H9 (cell line): ENCODE results near the gene PLPP1. TPM values are rescaled to one million over a fixed set of nuclear protein-coding genes. Genes with fewer than 3 reads are reported as not detected.

ENCODE experiments used
- DNase-seq: peaks from one replicate; pipeline ENCODE4 v3.0.0-alpha.2; 2017
- H2AFZ ChIP-seq: one replicate; pipeline ENCODE4 v1.6.1; 2013; ENCODE audit warnings: mild to moderate bottlenecking, low read length, control low read depth, moderate library complexity
- H2AK5ac ChIP-seq: 2 replicates; pipeline ENCODE4 v1.6.1; 2013; ENCODE audit warnings: low read length, control low read depth, mixed read lengths; ENCODE audit not compliant: insufficient read length
- H2BK120ac ChIP-seq: one replicate; pipeline ENCODE4 v1.6.1; 2013; ENCODE audit warnings: low read depth, mild to moderate bottlenecking, low read length, control low read depth, inconsistent platforms; ENCODE audit not compliant: poor library complexity, severe bottlenecking
- H2BK12ac ChIP-seq: 2 replicates; pipeline ENCODE4 v1.6.1; 2013; ENCODE audit warnings: low read length, control low read depth, mixed read lengths, low read depth; ENCODE audit not compliant: insufficient read length
- H2BK15ac ChIP-seq: 2 replicates; pipeline ENCODE4 v1.6.1; 2013; ENCODE audit warnings: low read depth, low read length, control low read depth
- H2BK20ac ChIP-seq: one replicate; pipeline ENCODE4 v1.6.1; 2013; ENCODE audit warnings: low read depth, mild to moderate bottlenecking, low read length, control low read depth, inconsistent platforms; ENCODE audit not compliant: poor library complexity, severe bottlenecking
- H2BK5ac ChIP-seq: 2 replicates; pipeline ENCODE4 v1.6.1; 2013; ENCODE audit warnings: low read length, control low read depth, mixed read lengths; ENCODE audit not compliant: insufficient read length
- H3K14ac ChIP-seq: 2 replicates; pipeline ENCODE4 v1.6.1; 2013; ENCODE audit warnings: low read length, control low read depth; ENCODE audit not compliant: insufficient read depth
- H3K18ac ChIP-seq: 2 replicates; pipeline ENCODE4 v1.6.1; 2013; ENCODE audit warnings: low read depth, mild to moderate bottlenecking, mixed read lengths, low read length, control low read depth; ENCODE audit not compliant: insufficient read length
- H3K23ac ChIP-seq: 2 replicates; pipeline ENCODE4 v1.6.1; 2013; ENCODE audit warnings: low read length, control low read depth, mixed read lengths, low read depth; ENCODE audit not compliant: insufficient read length
- H3K23me2 ChIP-seq: 2 replicates; pipeline ENCODE4 v1.6.1; 2013; ENCODE audit warnings: low read depth, mild to moderate bottlenecking, mixed read lengths, low read length, control low read depth; ENCODE audit not compliant: insufficient read length, poor library complexity, severe bottlenecking
- H3K27ac ChIP-seq: 2 replicates; pipeline ENCODE4 v1.5.1; 2013; ENCODE audit warnings: low read length, control low read depth, mixed read lengths, low read depth; ENCODE audit not compliant: insufficient read length
- H3K27me3 ChIP-seq: 2 replicates; pipeline ENCODE4 v1.6.1; 2013; ENCODE audit warnings: low read length, control low read depth, inconsistent platforms; ENCODE audit not compliant: insufficient read depth
- H3K4ac ChIP-seq: 2 replicates; pipeline ENCODE4 v1.6.1; 2013; ENCODE audit warnings: low read depth, mild to moderate bottlenecking, control low read depth, inconsistent platforms, low read length, moderate library complexity
- H3K4me1 ChIP-seq: 2 replicates; pipeline ENCODE4 v1.6.1; 2013; ENCODE audit warnings: low read length, control low read depth, inconsistent platforms; ENCODE audit not compliant: insufficient read depth
- H3K4me2 ChIP-seq: 2 replicates; pipeline ENCODE4 v1.6.1; 2013; ENCODE audit warnings: low read length, control low read depth, mixed read lengths; ENCODE audit not compliant: insufficient read length, insufficient read depth
- H3K56ac ChIP-seq: 2 replicates; pipeline ENCODE4 v1.6.1; 2013; ENCODE audit warnings: low read depth, mild to moderate bottlenecking, mixed read lengths, low read length, control low read depth; ENCODE audit not compliant: insufficient read length
- H3K79me1 ChIP-seq: 2 replicates; pipeline ENCODE4 v1.6.1; 2013; ENCODE audit warnings: low read depth, mild to moderate bottlenecking, moderate library complexity, low read length, control low read depth, inconsistent platforms; ENCODE audit not compliant: insufficient read depth, poor library complexity, severe bottlenecking
- H3K79me2 ChIP-seq: 2 replicates; pipeline ENCODE4 v1.6.1; 2013; ENCODE audit warnings: low read length, control low read depth, inconsistent platforms; ENCODE audit not compliant: insufficient read depth
- H3K9ac ChIP-seq: 2 replicates; pipeline ENCODE4 v1.6.1; 2013; ENCODE audit warnings: low read length, control low read depth, mixed read lengths; ENCODE audit not compliant: insufficient read length; ENCODE audit errors: extremely low read depth
- H3K9me3 ChIP-seq: one replicate; pipeline ENCODE4 v1.6.1; 2013; ENCODE audit warnings: low read depth, low read length, inconsistent platforms; ENCODE audit not compliant: control insufficient read depth
- H3T11ph ChIP-seq: one replicate; pipeline ENCODE4 v1.6.1; 2013; ENCODE audit warnings: mild to moderate bottlenecking, low read length, control low read depth, inconsistent platforms
- H4K20me1 ChIP-seq: one replicate; pipeline ENCODE4 v1.6.1; 2013; ENCODE audit not compliant: control insufficient read depth, insufficient read length, insufficient read depth
- H4K5ac ChIP-seq: 2 replicates; pipeline ENCODE4 v1.6.1; 2013; ENCODE audit warnings: low read depth, mild to moderate bottlenecking, mixed read lengths, low read length, control low read depth; ENCODE audit not compliant: insufficient read length
- H4K8ac ChIP-seq: replicated peaks from 2 replicates; pipeline ENCODE4 v1.6.1; 2013; ENCODE audit warnings: low read length, control low read depth, mixed read lengths, low read depth; ENCODE audit not compliant: insufficient read length
- H4K91ac ChIP-seq: 2 replicates; pipeline ENCODE4 v1.6.1; 2013; ENCODE audit warnings: low read depth, mild to moderate bottlenecking, moderate library complexity, mixed read lengths, low read length, control low read depth; ENCODE audit not compliant: insufficient read length
- H3K27ac Mint-ChIP-seq, 3 experiments: 2 replicates in 2 of 3; 3 replicates in 1 of 3; pipeline ENCODE4 v1.8.0; 2020 to 2021; ENCODE audit warnings: mixed read lengths in 3 of 3, mild to moderate bottlenecking in 1 of 3, moderate library complexity in 1 of 3
- H3K27me3 Mint-ChIP-seq: 2 replicates; pipeline ENCODE4 v1.8.0; 2021; ENCODE audit warnings: low read depth, mild to moderate bottlenecking, moderate library complexity, mixed read lengths
- H3K36me3 Mint-ChIP-seq, 3 experiments: 2 replicates in 2 of 3; 3 replicates in 1 of 3; pipeline ENCODE4 v1.8.0; 2020 to 2021; ENCODE audit warnings: low read depth in 3 of 3, mixed read lengths in 3 of 3; ENCODE audit not compliant: insufficient read depth in 1 of 3
- H3K4me1 Mint-ChIP-seq, 2 experiments: 2 replicates each; pipeline ENCODE4 v1.8.0; 2020; ENCODE audit warnings: mixed read lengths in 2 of 2
- H3K4me3 Mint-ChIP-seq, 2 experiments: 2 replicates in 1 of 2; 3 replicates in 1 of 2; pipeline ENCODE4 v1.8.0; 2020 to 2021; ENCODE audit warnings: mild to moderate bottlenecking in 2 of 2, mixed read lengths in 2 of 2, moderate library complexity in 1 of 2
- H3K9me3 Mint-ChIP-seq, 2 experiments: 2 replicates in 1 of 2; 3 replicates in 1 of 2; pipeline ENCODE4 v1.8.0; 2020; ENCODE audit warnings: mild to moderate bottlenecking in 2 of 2, mixed read lengths in 2 of 2, moderate library complexity in 1 of 2
- WGBS: extraction: QIAGEN DNeasy Blood & Tissue Kit; methylation state at CpG from one replicate; pipeline ENCODE4 v1.1.7; 2013; ENCODE audit warnings: missing lambda C conversion rate, low lambda C conversion rate, mixed read lengths; ENCODE audit not compliant: insufficient read length; ENCODE audit errors: extremely low coverage; 5-methylcytosine and 5-hydroxymethylcytosine counted together
- total RNA-seq: library from RNA; stranded (reverse); gene quantifications from 2 replicates; pipeline ENCODE4 v1.2.1, GENCODE V29; 2021
- TF ChIP-seq, protein P1 (sequence below): fragments of 200-600 bp; sonication (generic); conservative IDR thresholded peaks from 3 replicates; pipeline ENCODE4 v1.8.0; 2021; ENCODE audit warnings: antibody characterized with exemption, mild to moderate bottlenecking

The PLPP1 gene
- total RNA-seq, 1 experiment from 2014 or later = 85.9 TPM

- no peak overlapping the region for H3K9ac ChIP-seq
- H3T11ph ChIP-seq = no peak overlapping the region
- WGBS = no CpG with 5 or more reads among the region's 3 CpGs
- Mint-ChIP-seq H3K36me3 (peaks cover 8 to 58% (median 43%) of the 10 kb centered on the region in 3 experiments; a peak in 5 of 7 replicates), H3K9me3 (no peaks in the 10 kb centered on the region), H3K4me1 (peaks cover 31 to 35% of the 10 kb centered on the region in 2 experiments), H3K27ac (no peak overlapping the region; a peak in 1 of 7 replicates), H3K4me3 (no peak overlapping the region), H3K27me3 (no peaks in the 10 kb centered on the region)
- no peak overlapping the region for H2AFZ ChIP-seq
- no peak overlapping the region for H3K27ac ChIP-seq
- H3K4me2 ChIP-seq = no peak overlapping the region
- no peak overlapping the region for H4K91ac ChIP-seq
- H2AK5ac ChIP-seq = no peak overlapping the region
- H3K4me1 ChIP-seq = peaks cover 3% of the 10 kb centered on the region; the same call in 1 of the 2 replicates
- H2BK20ac ChIP-seq = no peak overlapping the region
- no peaks in the 10 kb centered on the region for H4K20me1 ChIP-seq
- TF ChIP-seq, protein P1, sequence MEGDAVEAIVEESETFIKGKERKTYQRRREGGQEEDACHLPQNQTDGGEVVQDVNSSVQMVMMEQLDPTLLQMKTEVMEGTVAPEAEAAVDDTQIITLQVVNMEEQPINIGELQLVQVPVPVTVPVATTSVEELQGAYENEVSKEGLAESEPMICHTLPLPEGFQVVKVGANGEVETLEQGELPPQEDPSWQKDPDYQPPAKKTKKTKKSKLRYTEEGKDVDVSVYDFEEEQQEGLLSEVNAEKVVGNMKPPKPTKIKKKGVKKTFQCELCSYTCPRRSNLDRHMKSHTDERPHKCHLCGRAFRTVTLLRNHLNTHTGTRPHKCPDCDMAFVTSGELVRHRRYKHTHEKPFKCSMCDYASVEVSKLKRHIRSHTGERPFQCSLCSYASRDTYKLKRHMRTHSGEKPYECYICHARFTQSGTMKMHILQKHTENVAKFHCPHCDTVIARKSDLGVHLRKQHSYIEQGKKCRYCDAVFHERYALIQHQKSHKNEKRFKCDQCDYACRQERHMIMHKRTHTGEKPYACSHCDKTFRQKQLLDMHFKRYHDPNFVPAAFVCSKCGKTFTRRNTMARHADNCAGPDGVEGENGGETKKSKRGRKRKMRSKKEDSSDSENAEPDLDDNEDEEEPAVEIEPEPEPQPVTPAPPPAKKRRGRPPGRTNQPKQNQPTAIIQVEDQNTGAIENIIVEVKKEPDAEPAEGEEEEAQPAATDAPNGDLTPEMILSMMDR = no peak
- no peak for DNase-seq
- H2BK15ac ChIP-seq = no peak overlapping the region
- H3K56ac ChIP-seq = no peak overlapping the region
- no peak overlapping the region for H4K8ac ChIP-seq
- no peak overlapping the region for H3K14ac ChIP-seq
- no peaks in the 10 kb centered on the region; the same call in 1 of the 2 replicates for H3K79me2 ChIP-seq
- no peak overlapping the region for H2BK5ac ChIP-seq
- no peak overlapping the region for H4K5ac ChIP-seq
- H3K23ac ChIP-seq = no peak overlapping the region
- no peak overlapping the region for H3K4ac ChIP-seq
- H2BK120ac ChIP-seq = no peak overlapping the region
- no peak overlapping the region for H3K18ac ChIP-seq
- no peaks in the 10 kb centered on the region for H3K79me1 ChIP-seq
- H3K27me3 ChIP-seq = no peaks in the 10 kb centered on the region
- H3K23me2 ChIP-seq = no peaks in the 10 kb centered on the region
- no peak overlapping the region for H2BK12ac ChIP-seq
- H3K9me3 ChIP-seq = no peaks in the 10 kb centered on the region
Measured at GRCh38 chr5:55463613-55464012, 71.2 kb downstream of the PLPP1 start.
